Measurements from ENCODE around the gene CNTFR.
A peak's percentile ranks its signal among the peaks of the same experiment; 100 is the strongest.

CNTFR gene

GRCh38 chr9:34566322-34566721, 23.2 kb downstream of the CNTFR start:
- no peaks in the 10 kb centered on the region for H3K27me3 ChIP-seq

DNA sequence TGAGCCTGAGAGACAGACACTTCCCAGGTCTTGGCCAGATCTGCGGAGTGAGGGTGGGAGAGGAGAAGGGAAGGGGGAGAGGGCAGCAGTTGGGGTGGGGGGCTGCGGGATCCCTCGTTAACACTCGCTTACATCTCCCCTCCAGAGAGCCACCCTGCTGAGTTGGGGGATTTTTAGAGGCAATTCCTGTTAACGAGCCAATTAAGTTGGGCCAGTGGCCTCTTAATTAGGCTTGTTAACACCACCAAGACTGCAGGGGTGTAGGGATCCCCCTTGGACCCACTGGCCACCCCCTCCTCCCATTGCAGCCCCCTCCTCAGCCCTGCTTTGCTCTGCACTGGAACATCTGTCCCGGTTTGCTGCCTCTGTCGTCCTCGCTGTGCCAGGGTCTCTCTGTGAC, 23.7 kb downstream of the CNTFR start:
- H3K9me3 ChIP-seq, result no peaks in the 10 kb centered on the region
- peaks cover 71% of the 10 kb centered on the region for H3K36me3 ChIP-seq
- H3K27me3 ChIP-seq, result no peaks in the 10 kb centered on the region
- H3K4me3 ChIP-seq (ENCODE audit: low read depth, low read length), result no peak overlapping the region
- DNase-seq, result no peak
- H3K4me1 ChIP-seq, result peaks cover 58% of the 10 kb centered on the region
- TF ChIP-seq, protein P1, sequence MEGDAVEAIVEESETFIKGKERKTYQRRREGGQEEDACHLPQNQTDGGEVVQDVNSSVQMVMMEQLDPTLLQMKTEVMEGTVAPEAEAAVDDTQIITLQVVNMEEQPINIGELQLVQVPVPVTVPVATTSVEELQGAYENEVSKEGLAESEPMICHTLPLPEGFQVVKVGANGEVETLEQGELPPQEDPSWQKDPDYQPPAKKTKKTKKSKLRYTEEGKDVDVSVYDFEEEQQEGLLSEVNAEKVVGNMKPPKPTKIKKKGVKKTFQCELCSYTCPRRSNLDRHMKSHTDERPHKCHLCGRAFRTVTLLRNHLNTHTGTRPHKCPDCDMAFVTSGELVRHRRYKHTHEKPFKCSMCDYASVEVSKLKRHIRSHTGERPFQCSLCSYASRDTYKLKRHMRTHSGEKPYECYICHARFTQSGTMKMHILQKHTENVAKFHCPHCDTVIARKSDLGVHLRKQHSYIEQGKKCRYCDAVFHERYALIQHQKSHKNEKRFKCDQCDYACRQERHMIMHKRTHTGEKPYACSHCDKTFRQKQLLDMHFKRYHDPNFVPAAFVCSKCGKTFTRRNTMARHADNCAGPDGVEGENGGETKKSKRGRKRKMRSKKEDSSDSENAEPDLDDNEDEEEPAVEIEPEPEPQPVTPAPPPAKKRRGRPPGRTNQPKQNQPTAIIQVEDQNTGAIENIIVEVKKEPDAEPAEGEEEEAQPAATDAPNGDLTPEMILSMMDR (IDR thresholded peaks at IDR 0.05; ENCODE audit: low read depth, low read length), result no peak

More at GRCh38 chr9:34566322-34566721, 23.2 kb downstream of the CNTFR start:
- Histone ChIP-seq H3K36me3 (peaks cover 71% of the 10 kb centered on the region), H3K4me3 (ENCODE audit: low read depth, low read length) (no peak overlapping the region), H3K9me3 (no peaks in the 10 kb centered on the region), H3K4me1 (peaks cover 58% of the 10 kb centered on the region)
- DNase-seq, result no peak
- TF ChIP-seq, protein P1 (IDR thresholded peaks at IDR 0.05; ENCODE audit: low read depth, low read length), result no peak

DNA sequence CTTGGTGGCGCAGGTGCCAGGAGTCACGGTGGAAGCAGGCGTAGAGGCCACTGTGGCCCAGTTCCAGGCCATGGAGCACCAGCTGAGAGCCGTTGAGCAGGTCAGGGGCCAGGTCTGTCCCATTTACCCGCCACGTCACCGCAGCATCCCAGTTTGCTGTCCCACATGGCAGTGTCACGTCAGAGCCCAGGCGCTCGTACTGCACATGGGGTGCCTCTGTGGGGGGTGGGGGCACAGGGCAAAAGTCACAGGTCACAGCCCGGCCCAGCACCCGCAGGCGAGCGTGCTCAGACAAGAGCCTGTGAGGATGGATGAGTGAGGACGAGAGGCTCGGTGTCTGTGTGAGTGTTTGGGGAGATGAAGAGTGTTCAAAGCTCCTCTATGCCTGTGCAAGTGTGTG, 24.9 kb downstream of the CNTFR start:
- no peaks in the 10 kb centered on the region for H3K9me3 ChIP-seq
- H3K27me3 ChIP-seq, result no peaks in the 10 kb centered on the region
- TF ChIP-seq, protein P1 (IDR thresholded peaks at IDR 0.05; ENCODE audit: low read depth, low read length), result no peak
- H3K36me3 ChIP-seq, result peaks cover 61% of the 10 kb centered on the region
- H3K4me1 ChIP-seq, result peaks cover 58% of the 10 kb centered on the region
- no peak for DNase-seq
- H3K4me3 ChIP-seq (ENCODE audit: low read depth, low read length), result no peak overlapping the region

DNA sequence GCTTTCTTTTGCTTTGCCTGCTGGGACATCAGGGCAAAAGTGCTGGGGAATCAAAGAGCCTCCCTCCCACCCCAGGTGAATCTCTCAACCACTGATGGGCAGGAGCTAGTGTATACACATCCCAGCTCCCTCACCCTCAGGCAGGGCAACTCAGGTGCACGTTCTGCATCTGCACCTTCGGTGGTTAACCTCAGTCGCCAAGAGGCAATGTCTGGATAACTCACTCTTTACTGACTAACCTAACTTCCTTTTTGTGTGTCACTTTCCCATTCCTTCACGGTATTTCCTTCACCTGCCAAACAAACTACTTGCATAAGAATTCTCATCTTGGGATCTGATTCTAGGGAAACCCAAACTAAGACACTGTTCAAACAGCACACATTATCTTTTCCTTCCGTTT, 26.3 kb downstream of the CNTFR start:
- H3K36me3 ChIP-seq, result peaks cover 54% of the 10 kb centered on the region
- peaks cover 58% of the 10 kb centered on the region for H3K4me1 ChIP-seq
- H3K9me3 ChIP-seq, result no peaks in the 10 kb centered on the region
- no peak for DNase-seq
- H3K27me3 ChIP-seq, result no peaks in the 10 kb centered on the region
- TF ChIP-seq, protein P1 (IDR thresholded peaks at IDR 0.05; ENCODE audit: low read depth, low read length), result no peak
- H3K4me3 ChIP-seq (ENCODE audit: low read depth, low read length), result no peak overlapping the region

GRCh38 chr9:34562135-34562745, 27.3 kb downstream of the CNTFR start:
- Histone ChIP-seq H3K27me3 (no peaks in the 10 kb centered on the region), H3K4me3 (ENCODE audit: low read depth, low read length) (no peak overlapping the region), H3K36me3 (peaks cover 48% of the 10 kb centered on the region), H3K4me1 (peaks cover 58% of the 10 kb centered on the region), H3K9me3 (no peaks in the 10 kb centered on the region)
- no peak for DNase-seq
- TF ChIP-seq, protein P1 (IDR thresholded peaks at IDR 0.05; ENCODE audit: low read depth, low read length), result peak; percentile 89

GRCh38 chr9:34560599-34561214, 28.8 kb downstream of the CNTFR start:
- TF ChIP-seq, protein P1 (IDR thresholded peaks at IDR 0.05; ENCODE audit: low read depth, low read length), result no peak
- peaks cover 44% of the 10 kb centered on the region for H3K36me3 ChIP-seq
- no peaks in the 10 kb centered on the region for H3K9me3 ChIP-seq
- peaks cover 57% of the 10 kb centered on the region for H3K4me1 ChIP-seq
- no peak for DNase-seq
- H3K4me3 ChIP-seq (ENCODE audit: low read depth, low read length), result no peak overlapping the region
- H3K27me3 ChIP-seq, result no peaks in the 10 kb centered on the region

All from BE2C (cell line).